GM18907 (cell line): Measurements from ENCODE around the gene SEC16A.
"Not testable (repeated sequence)": the region's sequence is repeated elsewhere in the genome, so short reads cannot be mapped to it uniquely, and the experiment has no call there.

Source experiments
- ATAC-seq: cut with Tn5 transposase; IDR thresholded peaks from one replicate; pipeline ENCODE4 v1.9.1; 2021; ENCODE audit warnings: mild to moderate bottlenecking, moderate library complexity; ENCODE audit not compliant: unreplicated experiment

The SEC16A gene

GRCh38 chr9:136426787-136427186 lies 56.1 kb downstream of the SEC16A start:
- no peak for ATAC-seq

- not testable (repeated sequence) for ATAC-seq
Measured at GRCh38 chr9:136425367-136425766, 57.5 kb downstream of the SEC16A start.

GRCh38 chr9:136424750-136425362 lies 58.0 kb downstream of the SEC16A start:
- no peak for ATAC-seq

- no peak for ATAC-seq
Measured at GRCh38 chr9:136423432-136424146, 59.3 kb downstream of the SEC16A start.

- ATAC-seq = no peak
Measured at GRCh38 chr9:136422876-136423275, 60.0 kb downstream of the SEC16A start.

- no peak for ATAC-seq
Measured at GRCh38 chr9:136421791-136422190, 61.0 kb downstream of the SEC16A start.

- no peak for ATAC-seq
Measured at GRCh38 chr9:136419092-136419420, 63.8 kb downstream of the SEC16A start.

GRCh38 chr9:136418182-136419091 lies 64.4 kb downstream of the SEC16A start:
- ATAC-seq = no peak

GRCh38 chr9:136416914-136417313 lies 65.9 kb downstream of the SEC16A start:
- no peak for ATAC-seq

GRCh38 chr9:136416427-136416826 lies 66.4 kb downstream of the SEC16A start:
- no peak for ATAC-seq

- no peak for ATAC-seq
Measured at GRCh38 chr9:136412962-136413361, 69.9 kb downstream of the SEC16A start.

- ATAC-seq = no peak
Measured at GRCh38 chr9:136411378-136411777, 71.5 kb downstream of the SEC16A start.

- ATAC-seq = peak; percentile 82
Measured at GRCh38 chr9:136410500-136411287, 72.1 kb downstream of the SEC16A start, which contains the start of the genes ENTR1 and PMPCA. TSS of gene ENTR1 (minus strand) at chr9:136410614. CDS start at chr9:136410397, 217 bp downstream. TSS of gene PMPCA (plus strand) at chr9:136410658. CDS start at chr9:136410669, 11 bp downstream.

- ATAC-seq = peak; percentile 22
Measured at GRCh38 chr9:136409557-136410455, 73.0 kb downstream of the SEC16A start.

GRCh38 chr9:136407911-136408310 lies 74.9 kb downstream of the SEC16A start:
- ATAC-seq = no peak

- not testable (repeated sequence) for ATAC-seq
Measured at GRCh38 chr9:136407061-136407460, 75.8 kb downstream of the SEC16A start.

- ATAC-seq = not testable (repeated sequence)
Measured at GRCh38 chr9:136405904-136406303, 76.9 kb downstream of the SEC16A start.

- no peak for ATAC-seq
Measured at GRCh38 chr9:136405481-136405880, 77.4 kb downstream of the SEC16A start.

- no peak for ATAC-seq
Measured at GRCh38 chr9:136404801-136405136, 78.1 kb downstream of the SEC16A start.
